ENCODE measurements around the gene ABCC12.

ABCC12 gene

DNA sequence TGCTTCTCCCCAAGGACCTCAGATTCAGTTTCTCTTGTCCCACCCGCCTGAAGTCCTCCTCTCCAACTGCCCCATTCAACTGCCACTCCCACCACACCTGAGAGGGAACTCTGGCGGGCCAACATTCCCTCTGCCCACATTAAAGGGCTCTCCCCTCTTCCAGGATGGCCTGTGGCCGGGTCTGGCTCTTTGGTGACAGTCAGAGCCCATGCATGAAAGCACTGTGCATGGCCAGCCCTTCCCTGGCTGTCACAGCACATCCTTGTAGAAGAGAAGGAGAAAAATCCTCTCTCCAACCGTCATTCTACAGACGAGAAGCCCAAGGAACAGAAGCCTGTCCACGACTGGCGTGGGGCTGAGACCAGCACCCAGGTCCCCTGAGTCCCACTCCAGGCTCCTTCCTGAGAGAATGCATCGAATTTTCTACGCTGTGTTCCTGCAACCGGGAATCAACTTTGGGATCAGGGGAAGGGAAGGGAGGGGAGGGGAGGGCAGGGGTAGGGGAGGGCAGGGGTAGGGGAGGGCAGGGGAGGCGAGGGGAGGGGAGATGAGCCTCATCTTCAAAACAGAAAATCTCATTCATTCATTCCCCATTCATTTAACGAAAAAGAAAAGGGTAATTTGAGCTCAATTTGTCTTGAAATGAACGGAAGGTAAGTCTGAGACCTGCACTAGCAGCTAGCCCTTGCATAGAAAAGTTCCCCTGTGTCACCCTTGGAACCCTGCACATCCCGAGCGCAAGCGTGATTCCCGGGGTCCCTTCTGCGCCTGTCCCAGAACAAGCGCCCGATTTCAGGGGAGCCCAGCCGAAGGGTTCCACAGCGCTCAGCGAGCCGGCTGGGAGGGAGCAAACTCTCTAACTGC is at the start of gene ABCC12:
Gene ABCC12, minus strand, starts transcription at position 68 of the 864 bp plus-strand sequence. CDS start 9,569 bp downstream, outside the sequence.
- H3K4me3 ChIP-seq (ENCODE audit: low read length, poor library complexity, severe bottlenecking) = no peak within 1 kb of the TSS
- TF ChIP-seq EZH2phosphoT487 (IDR thresholded peaks at IDR 0.05; ENCODE audit: borderline replicate concordance) = no peak
- TF ChIP-seq CTCF (conservative IDR thresholded peaks at IDR 0.05; ENCODE audit: low read length) = no peak
- H3F3A ChIP-seq (ENCODE audit: low read depth) = no peaks in the 10 kb centered on the region
- no peaks in the 10 kb centered on the region for H3K36me3 ChIP-seq (ENCODE audit: insufficient read depth, low read length)
- no peaks in the 10 kb centered on the region for H3K9me2 ChIP-seq (replicated peaks; ENCODE audit: low read depth, low read length)
- no peaks in the 10 kb centered on the region for H3K4me1 ChIP-seq (ENCODE audit: insufficient read depth, low read length, poor library complexity, severe bottlenecking)
- no peaks in the 10 kb centered on the region for H3K9me3 ChIP-seq (ENCODE audit: insufficient read depth, low read depth, low read length)
- H3K4me2 ChIP-seq (ENCODE audit: low read depth, low read length, poor library complexity, severe bottlenecking) = no peak within 1 kb of the TSS
- no peak within 1 kb of the TSS for H2AFZ ChIP-seq (ENCODE audit: low read length)
- H3K79me2 ChIP-seq (ENCODE audit: insufficient read depth, low read length) = no peaks in the 10 kb centered on the region
- H3K9ac ChIP-seq (ENCODE audit: low read depth, low read length, poor library complexity, severe bottlenecking) = no peak within 1 kb of the TSS
- peaks cover 4% of the 10 kb centered on the region for H3K27me3 ChIP-seq (ENCODE audit: insufficient read depth, low read length, poor library complexity, severe bottlenecking)
- H4K20me1 ChIP-seq (ENCODE audit: insufficient read depth, low read length, poor library complexity, severe bottlenecking) = no peaks in the 10 kb centered on the region

DNA sequence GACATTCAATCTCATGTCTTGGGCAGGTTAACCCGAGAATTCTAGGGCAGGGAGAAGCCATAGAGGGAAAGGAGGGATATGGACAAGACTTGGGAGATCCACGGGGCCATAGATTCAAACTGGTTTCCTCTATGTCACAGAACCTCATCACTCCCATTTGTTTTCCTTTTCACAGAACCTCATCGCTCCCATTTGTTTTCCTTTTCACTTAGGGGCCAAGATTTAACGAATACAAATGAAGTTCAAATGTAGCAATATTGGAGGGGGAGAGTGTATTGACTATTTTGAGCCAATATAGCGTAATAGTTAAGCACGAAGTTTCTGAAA is 49.0 kb upstream of the ABCC12 start:
- Histone ChIP-seq H3K9me2 (replicated peaks; ENCODE audit: low read depth, low read length) (no peaks in the 10 kb centered on the region), H3K79me2 (ENCODE audit: insufficient read depth, low read length) (no peaks in the 10 kb centered on the region), H3K4me3 (ENCODE audit: low read length, poor library complexity, severe bottlenecking) (no peak overlapping the region), H3K9ac (ENCODE audit: low read depth, low read length, poor library complexity, severe bottlenecking) (no peak overlapping the region), H3K4me2 (ENCODE audit: low read depth, low read length, poor library complexity, severe bottlenecking) (no peak overlapping the region), H3K9me3 (ENCODE audit: insufficient read depth, low read depth, low read length) (no peaks in the 10 kb centered on the region), H3K4me1 (ENCODE audit: insufficient read depth, low read length, poor library complexity, severe bottlenecking) (no peaks in the 10 kb centered on the region), H3F3A (ENCODE audit: low read depth) (no peaks in the 10 kb centered on the region), H2AFZ (ENCODE audit: low read length) (no peak overlapping the region), H4K20me1 (ENCODE audit: insufficient read depth, low read length, poor library complexity, severe bottlenecking) (no peaks in the 10 kb centered on the region), H3K27me3 (ENCODE audit: insufficient read depth, low read length, poor library complexity, severe bottlenecking) (no peaks in the 10 kb centered on the region), H3K36me3 (ENCODE audit: insufficient read depth, low read length) (no peaks in the 10 kb centered on the region)
- TF ChIP-seq CTCF (conservative IDR thresholded peaks at IDR 0.05; ENCODE audit: low read length) (no peak), EZH2phosphoT487 (IDR thresholded peaks at IDR 0.05; ENCODE audit: borderline replicate concordance) (no peak)

DNA sequence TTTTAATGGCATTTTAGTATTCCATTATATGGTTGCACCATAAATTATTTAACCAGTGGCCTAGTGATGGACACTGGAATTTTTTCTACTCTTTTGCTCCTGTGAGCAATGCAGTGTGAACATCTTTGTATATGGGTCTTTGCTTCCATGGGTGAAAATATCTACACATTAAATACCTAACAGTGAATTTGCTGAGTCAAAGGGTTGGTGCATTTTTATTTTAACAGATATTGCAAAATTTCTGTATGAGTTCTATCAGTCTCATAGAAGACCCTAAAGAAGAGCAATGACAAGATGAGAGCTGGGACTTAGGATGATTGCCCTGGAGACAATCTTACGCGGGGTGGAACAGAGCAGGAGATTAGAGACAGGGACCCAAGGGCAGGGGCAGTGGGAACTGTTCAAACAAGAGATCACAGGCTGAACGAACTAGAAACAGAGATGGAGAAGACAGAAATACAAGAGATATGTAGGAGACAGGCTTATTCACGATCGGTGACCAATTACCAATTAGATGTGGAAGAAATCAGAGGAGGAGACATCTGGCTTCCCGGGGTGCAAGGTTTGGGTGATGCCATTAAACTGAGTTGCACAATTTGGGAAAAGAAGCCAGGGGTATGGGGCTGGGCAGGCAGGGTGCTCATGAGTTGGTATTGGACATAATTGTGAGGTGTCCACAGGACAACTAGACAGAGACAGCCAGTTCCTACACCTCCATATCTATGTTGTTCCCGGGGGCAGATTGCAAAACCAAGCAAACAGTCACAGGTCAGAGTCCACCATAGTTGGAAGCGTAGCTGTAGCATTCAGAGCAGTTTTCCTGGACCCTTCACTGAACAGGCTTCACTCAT is 48.4 kb upstream of the ABCC12 start:
- no peaks in the 10 kb centered on the region for H3K27me3 ChIP-seq (ENCODE audit: insufficient read depth, low read length, poor library complexity, severe bottlenecking)
- H3K9me2 ChIP-seq (replicated peaks; ENCODE audit: low read depth, low read length) = no peaks in the 10 kb centered on the region
- H3F3A ChIP-seq (ENCODE audit: low read depth) = no peaks in the 10 kb centered on the region
- no peak overlapping the region for H3K4me3 ChIP-seq (ENCODE audit: low read length, poor library complexity, severe bottlenecking)
- no peak overlapping the region for H3K9ac ChIP-seq (ENCODE audit: low read depth, low read length, poor library complexity, severe bottlenecking)
- no peaks in the 10 kb centered on the region for H3K36me3 ChIP-seq (ENCODE audit: insufficient read depth, low read length)
- no peaks in the 10 kb centered on the region for H4K20me1 ChIP-seq (ENCODE audit: insufficient read depth, low read length, poor library complexity, severe bottlenecking)
- H3K9me3 ChIP-seq (ENCODE audit: insufficient read depth, low read depth, low read length) = no peaks in the 10 kb centered on the region
- H3K79me2 ChIP-seq (ENCODE audit: insufficient read depth, low read length) = no peaks in the 10 kb centered on the region
- TF ChIP-seq EZH2phosphoT487 (IDR thresholded peaks at IDR 0.05; ENCODE audit: borderline replicate concordance) (no peak), CTCF (conservative IDR thresholded peaks at IDR 0.05; ENCODE audit: low read length) (no peak)
- no peak overlapping the region for H2AFZ ChIP-seq (ENCODE audit: low read length)
- no peaks in the 10 kb centered on the region for H3K4me1 ChIP-seq (ENCODE audit: insufficient read depth, low read length, poor library complexity, severe bottlenecking)
- no peak overlapping the region for H3K4me2 ChIP-seq (ENCODE audit: low read depth, low read length, poor library complexity, severe bottlenecking)

Measured in Loucy (cell line).